ENCODE data around the gene CDKN1B.

- TF ChIP-seq GATA2 (IDR thresholded peaks at IDR 0.05; ENCODE audit: low read depth, low read length) (no peak), GATA3 (IDR thresholded peaks at IDR 0.05; ENCODE audit: low read depth, low read length) (no peak)
Measured at GRCh38 chr12:12682284-12682683, 34.9 kb upstream of the CDKN1B start.
